GM10248 (cell line): Measurements from ENCODE around the gene EIF4E3.

Experiments
- CTCF ChIA-PET: fragments of 300-600 bp; sonication (Branson Sonifier 250); formaldehyde crosslinking; extraction: SDS; loops from one replicate; lab custom pipeline; 2021; ENCODE audit warnings: antibody characterized with exemption; lab: Yijun Ruan, JAX
- POLR2A ChIA-PET: fragments of 350-650 bp; sonication (Branson Sonifier 250); formaldehyde crosslinking; extraction: SDS; loops from one replicate; lab custom pipeline; 2020; ENCODE audit warnings: antibody characterized with exemption; lab: Yijun Ruan, JAX
- DNase-seq: peaks from one replicate; pipeline ENCODE4 v3.0.0; 2012; ENCODE audit errors: extremely low spot score
- TF ChIP-seq, protein P1 (sequence below): IDR thresholded peaks from 2 replicates; pipeline ENCODE4 v1.5.1; 2012; ENCODE audit warnings: mild to moderate bottlenecking, low read depth; ENCODE audit errors: extremely low read depth, missing control alignments, control extremely low read depth

Gene EIF4E3

DNA sequence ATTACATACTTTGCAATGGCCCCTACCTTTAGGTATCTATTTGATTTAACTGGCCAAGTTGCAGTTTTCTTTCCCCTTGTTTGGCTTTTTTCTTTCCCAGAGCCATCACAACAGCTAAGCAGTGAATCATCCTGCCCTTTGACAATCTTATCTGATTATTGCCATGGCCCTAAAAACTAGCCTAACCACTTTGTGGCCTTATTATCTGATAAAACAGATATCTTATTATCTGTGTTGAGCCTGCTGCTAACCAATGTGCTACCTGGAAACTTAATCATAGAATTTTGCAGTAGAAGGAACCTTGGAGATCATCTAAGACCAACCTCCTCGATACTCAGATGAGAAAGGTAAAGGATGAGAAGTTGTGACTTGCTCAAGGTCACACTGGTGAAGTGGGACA is 37.1 kb downstream of the EIF4E3 start:
- TF ChIP-seq, protein P1, sequence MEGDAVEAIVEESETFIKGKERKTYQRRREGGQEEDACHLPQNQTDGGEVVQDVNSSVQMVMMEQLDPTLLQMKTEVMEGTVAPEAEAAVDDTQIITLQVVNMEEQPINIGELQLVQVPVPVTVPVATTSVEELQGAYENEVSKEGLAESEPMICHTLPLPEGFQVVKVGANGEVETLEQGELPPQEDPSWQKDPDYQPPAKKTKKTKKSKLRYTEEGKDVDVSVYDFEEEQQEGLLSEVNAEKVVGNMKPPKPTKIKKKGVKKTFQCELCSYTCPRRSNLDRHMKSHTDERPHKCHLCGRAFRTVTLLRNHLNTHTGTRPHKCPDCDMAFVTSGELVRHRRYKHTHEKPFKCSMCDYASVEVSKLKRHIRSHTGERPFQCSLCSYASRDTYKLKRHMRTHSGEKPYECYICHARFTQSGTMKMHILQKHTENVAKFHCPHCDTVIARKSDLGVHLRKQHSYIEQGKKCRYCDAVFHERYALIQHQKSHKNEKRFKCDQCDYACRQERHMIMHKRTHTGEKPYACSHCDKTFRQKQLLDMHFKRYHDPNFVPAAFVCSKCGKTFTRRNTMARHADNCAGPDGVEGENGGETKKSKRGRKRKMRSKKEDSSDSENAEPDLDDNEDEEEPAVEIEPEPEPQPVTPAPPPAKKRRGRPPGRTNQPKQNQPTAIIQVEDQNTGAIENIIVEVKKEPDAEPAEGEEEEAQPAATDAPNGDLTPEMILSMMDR = no peak
- POLR2A ChIA-PET = no interaction called here
- no peak for DNase-seq
- CTCF ChIA-PET = no interaction called here

- TF ChIP-seq, protein P1 = no peak
- ChIA-PET POLR2A (no interaction called here), CTCF (no interaction called here)
- DNase-seq = no peak
Observed at GRCh38 chr3:71685686-71686085, 39.5 kb downstream of the EIF4E3 start.

- TF ChIP-seq, protein P1 = no peak
- ChIA-PET CTCF (interaction anchor here (1.3 kb wide), 1 partner anchor 17 kb away, joined by 3 read pairs; no protein-coding TSS in a partner anchor), POLR2A (no interaction called here)
- no peak for DNase-seq
Observed at GRCh38 chr3:71684757-71685386, 40.3 kb downstream of the EIF4E3 start.

- CTCF ChIA-PET = interaction anchor here (1.3 to 1.4 kb wide), 2 partner anchors 17 to 677 kb away, joined by 3 read pairs; no protein-coding TSS in a partner anchor
- TF ChIP-seq, protein P1 = no peak
- no peak for DNase-seq
- POLR2A ChIA-PET = interaction anchor here (0.7 kb wide), 1 partner anchor 9 kb away, joined by 4 read pairs; no protein-coding TSS in a partner anchor
Observed at GRCh38 chr3:71684046-71684756, 41.0 kb downstream of the EIF4E3 start.

GRCh38 chr3:71681224-71681668 is 44.0 kb downstream of the EIF4E3 start:
- peak; percentile 29 for DNase-seq
- TF ChIP-seq, protein P1 = peak; percentile 52
- ChIA-PET POLR2A (no interaction called here), CTCF (interaction anchor here (0.8 to 3.2 kb wide), 17 partner anchors 8 to 1617 kb away, joined by 3 to 19 read pairs (median 5); no protein-coding TSS in a partner anchor)

DNA sequence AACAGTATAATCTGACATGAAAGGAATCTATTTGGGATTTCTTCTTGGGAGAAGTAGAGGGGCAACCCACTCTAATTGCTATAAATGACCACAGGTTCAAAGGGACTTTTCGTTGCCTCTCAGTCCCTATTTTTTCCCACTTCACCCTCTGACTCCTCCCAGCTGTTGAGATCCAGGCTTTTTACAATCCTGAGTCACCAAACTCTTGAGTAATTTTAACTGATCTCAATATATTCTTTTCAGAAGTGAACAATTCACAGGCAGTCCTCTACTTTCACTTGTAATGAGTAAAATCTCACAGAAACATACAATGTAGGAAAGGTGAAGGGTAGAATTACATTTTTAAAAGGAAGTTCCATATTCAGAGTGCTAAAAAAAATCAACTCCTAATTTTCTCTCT is 44.6 kb downstream of the EIF4E3 start:
- TF ChIP-seq, protein P1 = no peak
- DNase-seq = no peak
- ChIA-PET CTCF (interaction anchor here (1.1 to 3.2 kb wide), 16 partner anchors 8 to 1617 kb away, joined by 3 to 19 read pairs (median 6); no protein-coding TSS in a partner anchor), POLR2A (no interaction called here)
